ENCODE results near the gene KRT78. TPM values are rescaled to one million over a fixed set of nuclear protein-coding genes. Genes with fewer than 3 reads are reported as not detected.

Gene KRT78
- total RNA-seq, 2 experiments from 2014 or later = not detected

DNA sequence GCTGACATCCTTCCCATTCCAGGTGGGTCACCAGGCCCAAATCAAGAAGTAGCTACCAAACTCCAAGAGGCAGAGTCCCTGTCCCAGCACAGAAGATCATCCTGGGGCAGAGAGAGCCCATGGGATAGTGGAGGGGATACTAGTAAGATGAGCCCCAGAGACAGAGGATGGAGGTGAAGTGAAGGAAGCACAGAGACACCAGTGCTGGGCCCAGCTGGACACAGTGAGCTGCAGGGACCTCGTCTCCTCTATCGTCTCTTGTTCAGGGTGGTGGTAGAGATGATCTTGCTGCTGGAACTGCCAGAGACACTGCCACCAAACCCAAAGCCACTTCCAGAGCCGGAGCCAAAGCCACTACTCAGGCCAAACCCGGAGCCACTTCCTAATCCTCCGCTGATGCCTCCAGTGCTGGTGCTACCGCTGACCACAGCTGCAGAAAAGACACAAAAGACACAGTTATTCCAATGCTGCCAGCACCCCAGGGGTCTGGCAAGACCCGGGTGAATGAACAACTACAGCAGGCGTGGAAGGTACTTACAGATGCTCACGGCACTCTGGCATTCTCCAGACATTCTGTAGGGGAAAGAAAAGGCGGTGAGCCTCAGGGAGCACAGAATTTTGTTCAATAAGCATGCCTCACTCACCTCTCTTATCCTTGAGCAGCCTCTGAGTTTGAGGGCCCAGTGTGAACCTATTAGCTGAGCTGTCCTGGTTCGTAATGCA is 41.8 kb downstream of the KRT78 start:
- no peak overlapping the region for H3K27ac ChIP-seq (ENCODE audit: low read depth in 1 of 2, low read length in 2 of 2)
- Mint-ChIP-seq H3K27ac (no peak overlapping the region), H3K4me1 (ENCODE audit: low read depth) (no peaks in the 10 kb centered on the region), H3K27me3 (no peaks in the 10 kb centered on the region), H3K36me3 (ENCODE audit: low read depth) (no peaks in the 10 kb centered on the region), H3K9me3 (no peaks in the 10 kb centered on the region), H3K4me3 (no peak overlapping the region)
- H3K27me3 ChIP-seq (ENCODE audit: control insufficient read depth in 1 of 2, insufficient read depth in 2 of 2, low read length in 2 of 2) = no peaks in the 10 kb centered on the region
- intact Hi-C loops (cut with DNase I, micrococcal nuclease) = no loop called here
- no peaks in the 10 kb centered on the region for H3K9me3 ChIP-seq (ENCODE audit: control insufficient read depth in 1 of 2, insufficient read depth in 1 of 2, low read length in 2 of 2)
- ChIA-PET POLR2A (no interaction called here), CTCF (no interaction called here)
- TF ChIP-seq, protein P1, sequence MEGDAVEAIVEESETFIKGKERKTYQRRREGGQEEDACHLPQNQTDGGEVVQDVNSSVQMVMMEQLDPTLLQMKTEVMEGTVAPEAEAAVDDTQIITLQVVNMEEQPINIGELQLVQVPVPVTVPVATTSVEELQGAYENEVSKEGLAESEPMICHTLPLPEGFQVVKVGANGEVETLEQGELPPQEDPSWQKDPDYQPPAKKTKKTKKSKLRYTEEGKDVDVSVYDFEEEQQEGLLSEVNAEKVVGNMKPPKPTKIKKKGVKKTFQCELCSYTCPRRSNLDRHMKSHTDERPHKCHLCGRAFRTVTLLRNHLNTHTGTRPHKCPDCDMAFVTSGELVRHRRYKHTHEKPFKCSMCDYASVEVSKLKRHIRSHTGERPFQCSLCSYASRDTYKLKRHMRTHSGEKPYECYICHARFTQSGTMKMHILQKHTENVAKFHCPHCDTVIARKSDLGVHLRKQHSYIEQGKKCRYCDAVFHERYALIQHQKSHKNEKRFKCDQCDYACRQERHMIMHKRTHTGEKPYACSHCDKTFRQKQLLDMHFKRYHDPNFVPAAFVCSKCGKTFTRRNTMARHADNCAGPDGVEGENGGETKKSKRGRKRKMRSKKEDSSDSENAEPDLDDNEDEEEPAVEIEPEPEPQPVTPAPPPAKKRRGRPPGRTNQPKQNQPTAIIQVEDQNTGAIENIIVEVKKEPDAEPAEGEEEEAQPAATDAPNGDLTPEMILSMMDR (IDR thresholded peaks at IDR 0.05) = no peak
- DNase-seq (no peak), ATAC-seq (ENCODE audit: poor library complexity) (no peak)
- H3K36me3 ChIP-seq (ENCODE audit: insufficient read depth, low read length) = no peaks in the 10 kb centered on the region
- H3K4me1 ChIP-seq (ENCODE audit: insufficient read depth, low read length) = no peaks in the 10 kb centered on the region
- H3K4me3 ChIP-seq (ENCODE audit: low read length) = no peak overlapping the region

DNA sequence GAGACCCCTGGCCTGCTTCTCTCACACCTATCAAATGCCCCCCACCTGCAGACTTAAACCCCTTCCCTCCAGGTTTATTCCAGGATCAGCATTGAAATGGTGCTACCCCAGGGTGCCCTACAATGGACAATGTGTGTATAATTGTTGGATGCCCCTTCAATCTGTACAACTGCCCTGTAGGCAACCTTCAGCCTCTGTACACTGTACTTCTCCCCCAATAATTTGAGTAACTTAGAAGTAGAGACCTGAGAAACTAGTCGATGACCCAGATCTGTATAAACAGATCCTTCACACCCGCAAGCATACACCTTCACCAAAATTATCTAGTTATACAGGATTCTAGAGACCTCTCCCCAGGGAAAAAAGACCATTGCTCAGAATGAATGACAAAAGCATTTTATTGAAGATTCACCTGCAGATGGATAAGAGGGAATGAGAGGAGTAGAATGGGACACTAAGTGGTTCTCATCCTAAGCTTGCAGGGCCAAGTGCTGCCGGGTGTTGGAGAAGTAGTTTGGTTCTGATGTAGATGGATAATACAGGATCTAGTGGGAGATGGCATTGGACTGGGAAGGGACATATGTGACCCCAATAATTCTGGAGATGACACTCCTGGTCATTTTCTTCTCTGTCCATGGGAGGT is 42.5 kb downstream of the KRT78 start:
- TF ChIP-seq, protein P1 (IDR thresholded peaks at IDR 0.05) = no peak
- ChIA-PET POLR2A (no interaction called here), CTCF (no interaction called here)
- H3K27me3 ChIP-seq (ENCODE audit: control insufficient read depth in 1 of 2, insufficient read depth in 2 of 2, low read length in 2 of 2) = no peaks in the 10 kb centered on the region
- no peaks in the 10 kb centered on the region for H3K9me3 ChIP-seq (ENCODE audit: control insufficient read depth in 1 of 2, insufficient read depth in 1 of 2, low read length in 2 of 2)
- no peaks in the 10 kb centered on the region for H3K4me1 ChIP-seq (ENCODE audit: insufficient read depth, low read length)
- H3K4me1 Mint-ChIP-seq (ENCODE audit: low read depth) = no peaks in the 10 kb centered on the region
- H3K36me3 ChIP-seq (ENCODE audit: insufficient read depth, low read length) = no peaks in the 10 kb centered on the region
- no peak for DNase-seq
- no peak overlapping the region for H3K4me3 ChIP-seq (ENCODE audit: low read length)
- H3K9me3 Mint-ChIP-seq = no peaks in the 10 kb centered on the region
- no peak overlapping the region for H3K27ac Mint-ChIP-seq
- ATAC-seq (ENCODE audit: poor library complexity) = no peak
- intact Hi-C loops (cut with DNase I, micrococcal nuclease) = no loop called here
- H3K36me3 Mint-ChIP-seq (ENCODE audit: low read depth) = no peaks in the 10 kb centered on the region
- no peak overlapping the region for H3K27ac ChIP-seq (ENCODE audit: low read depth in 1 of 2, low read length in 2 of 2)
- no peak overlapping the region for H3K4me3 Mint-ChIP-seq
- no peaks in the 10 kb centered on the region for H3K27me3 Mint-ChIP-seq

DNA sequence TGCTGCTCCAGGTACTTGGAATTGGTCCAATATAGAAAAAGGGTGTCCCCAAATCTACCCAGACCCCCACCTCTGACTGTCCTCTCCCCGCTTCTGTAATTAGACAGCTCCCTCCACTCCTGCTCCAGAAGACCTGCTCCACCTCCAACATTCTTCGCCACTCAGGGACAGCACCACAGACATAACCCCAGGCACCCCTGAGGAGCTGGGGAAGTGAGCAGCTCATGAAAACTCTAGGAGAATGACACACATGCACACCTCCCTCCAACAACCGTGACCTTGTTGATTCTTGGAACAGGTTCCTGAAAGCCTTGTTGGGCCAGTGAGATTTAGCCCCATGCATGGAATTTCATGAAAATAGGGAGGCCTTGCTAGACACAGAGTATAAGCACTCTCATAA is 43.1 kb downstream of the KRT78 start:
- Mint-ChIP-seq H3K36me3 (ENCODE audit: low read depth) (no peaks in the 10 kb centered on the region), H3K9me3 (no peaks in the 10 kb centered on the region), H3K4me3 (no peak overlapping the region), H3K27me3 (no peaks in the 10 kb centered on the region), H3K4me1 (ENCODE audit: low read depth) (no peaks in the 10 kb centered on the region), H3K27ac (no peak overlapping the region)
- Histone ChIP-seq H3K4me1 (ENCODE audit: insufficient read depth, low read length) (no peaks in the 10 kb centered on the region), H3K9me3 (ENCODE audit: control insufficient read depth in 1 of 2, insufficient read depth in 1 of 2, low read length in 2 of 2) (no peaks in the 10 kb centered on the region), H3K4me3 (ENCODE audit: low read length) (no peak overlapping the region), H3K36me3 (ENCODE audit: insufficient read depth, low read length) (no peaks in the 10 kb centered on the region), H3K27ac (ENCODE audit: low read depth in 1 of 2, low read length in 2 of 2) (no peak overlapping the region), H3K27me3 (ENCODE audit: control insufficient read depth in 1 of 2, insufficient read depth in 2 of 2, low read length in 2 of 2) (no peaks in the 10 kb centered on the region)
- no peak for DNase-seq
- no peak for ATAC-seq (ENCODE audit: poor library complexity)
- intact Hi-C loops (cut with DNase I, micrococcal nuclease) = no loop called here
- TF ChIP-seq, protein P1 (IDR thresholded peaks at IDR 0.05) = no peak
- POLR2A ChIA-PET = no interaction called here
- CTCF ChIA-PET = no interaction called here

Measured in CD4-positive, alpha-beta T cell (primary cell).